HG02970 (cell line): ENCODE results near the gene CALML3.
"Not testable (repeated sequence)": the region's sequence is repeated elsewhere in the genome, so short reads cannot be mapped to it uniquely, and the experiment has no call there.

Source experiments
- ATAC-seq: cut with Tn5 transposase; IDR thresholded peaks from one replicate; pipeline ENCODE4 v1.9.1; 2021; ENCODE audit warnings: mild to moderate bottlenecking, moderate library complexity, moderate number of reproducible peaks; ENCODE audit not compliant: unreplicated experiment, low FRiP score

CALML3 gene

GRCh38 chr10:5524641-5525560, at the start of gene CALML3:
CALML3 (plus strand) TSS chr10:5524961; CDS start chr10:5525086, 125 bp downstream.
- ATAC-seq = no peak

- not testable (repeated sequence) for ATAC-seq
These were observed 49.7 kb upstream of the CALML3 start for GRCh38 chr10:5475088-5475487.

DNA sequence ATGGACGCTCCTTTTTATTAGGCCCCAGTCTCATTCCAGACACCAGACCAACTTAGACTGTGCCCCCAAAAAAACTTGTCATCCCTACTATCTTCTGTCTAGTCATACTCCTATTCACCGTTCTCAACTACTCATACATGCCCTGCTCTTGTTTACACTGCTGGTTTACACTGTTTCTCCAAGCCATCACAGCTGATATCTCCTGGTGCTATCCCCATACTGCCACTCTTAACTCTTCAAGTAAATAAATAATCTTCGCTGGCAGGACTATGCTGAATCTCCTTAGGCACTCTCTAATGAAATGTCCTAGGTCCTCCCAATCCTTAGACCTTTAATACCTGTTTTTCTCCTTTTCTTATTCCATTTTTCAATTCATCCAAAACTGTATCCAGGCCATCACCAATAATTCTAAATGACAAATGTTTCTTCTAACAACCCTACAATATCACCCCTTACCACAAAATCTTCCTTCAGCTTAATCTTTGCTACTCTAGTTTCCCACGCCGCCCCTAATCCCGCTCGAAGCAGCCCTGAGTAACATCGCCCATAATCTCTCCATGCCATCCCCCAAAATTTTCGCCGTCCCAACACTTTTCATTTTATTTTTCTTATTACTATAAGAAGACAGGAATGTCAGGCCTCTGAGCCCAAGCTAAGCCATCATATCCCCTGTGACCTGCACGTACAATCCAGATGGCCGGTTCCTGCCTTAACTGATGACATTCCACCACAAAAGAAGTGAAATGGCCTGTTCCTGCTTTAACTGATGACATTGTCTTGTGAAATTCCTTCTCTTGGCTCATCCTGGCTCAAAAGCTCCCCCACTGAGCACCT, 48.6 kb upstream of the CALML3 start:
- ATAC-seq = not testable (repeated sequence)

DNA sequence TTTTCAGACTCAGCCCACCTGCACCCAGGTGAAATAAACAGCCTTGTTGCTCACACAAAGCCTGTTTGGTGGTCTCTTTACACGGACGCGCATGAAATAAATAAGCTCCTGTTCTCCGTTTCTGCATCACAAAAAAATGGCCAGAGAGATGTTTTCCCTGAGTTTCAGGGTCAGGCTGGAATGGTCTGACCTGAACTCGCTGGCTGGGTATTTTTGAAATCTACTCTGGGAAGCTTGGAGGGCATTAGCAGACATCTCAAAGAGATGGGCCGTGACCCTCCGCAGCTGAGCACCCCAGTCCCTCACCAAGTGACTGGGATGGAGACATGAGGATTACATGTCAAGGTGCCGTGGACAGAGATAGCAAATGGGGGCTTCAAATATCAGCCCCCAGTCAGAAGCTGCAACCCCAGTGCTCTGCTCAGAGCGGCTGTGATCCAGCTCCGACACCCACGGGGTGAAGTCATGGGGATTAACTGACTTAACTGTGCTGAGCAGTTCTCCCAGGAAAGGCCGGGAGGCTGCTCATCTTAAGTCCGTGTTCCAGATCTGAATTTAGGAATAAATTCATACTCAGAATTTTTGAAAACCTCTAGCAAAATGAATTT, 47.7 kb upstream of the CALML3 start:
- ATAC-seq = no peak

- no peak for ATAC-seq
These were observed 46.6 kb upstream of the CALML3 start for GRCh38 chr10:5477948-5478693.

- no peak for ATAC-seq
These were observed 46.0 kb upstream of the CALML3 start for GRCh38 chr10:5478694-5479305.

GRCh38 chr10:5479481-5480161, 45.1 kb upstream of the CALML3 start:
- ATAC-seq = no peak

DNA sequence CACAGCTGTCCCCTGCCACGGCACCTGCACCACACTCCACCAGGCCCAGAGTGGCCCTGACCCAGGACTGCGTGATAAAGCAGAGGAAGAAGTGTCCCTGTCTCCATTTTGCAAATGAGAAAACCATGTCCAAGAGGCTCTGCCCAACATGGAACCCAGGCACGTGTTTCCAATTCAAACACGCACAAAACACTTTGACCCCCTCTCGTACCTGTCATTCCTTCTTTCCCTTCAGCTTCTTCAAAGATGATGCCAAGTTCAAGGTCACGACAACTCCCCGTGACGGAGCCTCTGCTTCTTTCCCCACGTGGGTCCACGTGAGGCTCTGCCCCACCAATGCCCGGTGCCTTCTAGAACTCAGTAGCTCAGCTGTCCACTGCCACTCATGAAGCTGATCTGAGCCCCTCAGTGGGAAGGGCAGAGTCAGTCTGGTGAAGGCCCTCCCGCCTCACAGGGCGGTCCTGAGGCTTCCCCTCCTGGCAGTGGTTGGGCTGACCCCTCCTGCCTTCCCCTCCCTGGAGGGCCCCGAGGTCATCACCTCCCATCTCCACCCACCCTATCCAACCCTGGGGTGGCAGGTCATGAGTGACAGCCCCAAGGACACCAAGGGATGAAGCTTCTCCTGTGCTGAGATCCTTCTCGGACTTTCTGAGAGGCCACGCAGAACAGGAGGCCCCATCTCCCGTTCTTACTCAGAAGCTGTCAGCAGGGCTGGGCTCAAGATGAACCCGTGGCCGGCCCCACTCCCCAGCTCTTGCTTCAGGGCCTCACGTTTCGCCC, 44.4 kb upstream of the CALML3 start:
- ATAC-seq = no peak

DNA sequence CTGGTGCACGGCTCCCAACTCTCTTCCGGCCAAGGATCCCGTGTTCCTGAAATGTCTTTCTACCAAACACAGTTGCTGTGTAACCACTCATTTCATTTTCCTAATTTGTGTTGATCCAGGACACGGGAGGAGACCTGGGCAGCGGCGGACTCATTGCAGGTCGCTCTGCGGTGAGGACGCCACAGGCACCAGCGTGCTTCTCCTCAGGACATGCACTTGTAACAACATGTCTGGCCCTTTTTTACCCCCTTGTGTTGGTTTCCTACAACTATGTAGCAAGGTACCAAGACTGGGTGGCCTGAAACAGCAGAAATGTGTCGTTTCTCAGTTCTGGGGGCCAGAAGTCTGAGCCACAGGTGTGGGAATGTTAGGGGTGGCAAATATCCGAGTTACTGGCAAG, 43.6 kb upstream of the CALML3 start:
- no peak for ATAC-seq

DNA sequence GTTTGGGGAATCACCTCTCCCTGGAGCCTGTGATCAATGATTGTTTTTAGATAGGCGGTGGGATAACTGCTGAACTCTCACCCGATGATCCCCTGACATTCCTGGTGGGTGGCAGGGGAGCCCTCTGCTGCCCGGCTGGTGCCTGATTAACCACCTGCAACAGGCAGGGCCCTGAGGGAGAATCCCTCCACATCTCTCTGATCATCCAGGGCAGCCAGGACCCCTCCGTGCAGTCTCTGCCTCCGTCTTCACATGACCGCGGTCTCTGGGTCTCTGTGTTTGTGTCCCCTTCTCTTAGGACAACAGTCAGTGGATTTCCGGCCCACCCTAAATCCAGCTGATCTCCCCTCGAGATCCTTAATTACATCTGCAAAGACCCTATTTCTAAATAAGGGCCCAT, 42.7 kb upstream of the CALML3 start:
- no peak for ATAC-seq

DNA sequence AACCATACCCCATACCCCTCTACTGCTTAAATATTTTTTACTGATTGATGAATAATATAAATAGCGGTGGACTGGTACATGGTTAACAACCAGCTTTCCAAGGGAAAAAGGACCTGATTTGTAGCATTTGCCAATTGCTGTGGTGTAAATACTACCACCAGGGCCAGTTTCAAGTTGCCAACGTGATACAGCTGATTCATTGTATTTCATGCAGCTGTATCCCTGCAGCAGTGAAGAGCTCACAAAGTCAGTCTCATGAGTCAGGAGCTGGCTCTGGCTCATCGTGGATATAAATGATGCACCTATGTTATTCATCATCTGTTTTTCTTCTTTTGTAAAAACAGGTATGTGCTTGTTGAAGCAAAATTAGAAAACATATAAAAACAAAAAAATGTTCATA, 40.6 kb upstream of the CALML3 start:
- ATAC-seq = no peak

GRCh38 chr10:5485290-5485689, 39.5 kb upstream of the CALML3 start:
- no peak for ATAC-seq

DNA sequence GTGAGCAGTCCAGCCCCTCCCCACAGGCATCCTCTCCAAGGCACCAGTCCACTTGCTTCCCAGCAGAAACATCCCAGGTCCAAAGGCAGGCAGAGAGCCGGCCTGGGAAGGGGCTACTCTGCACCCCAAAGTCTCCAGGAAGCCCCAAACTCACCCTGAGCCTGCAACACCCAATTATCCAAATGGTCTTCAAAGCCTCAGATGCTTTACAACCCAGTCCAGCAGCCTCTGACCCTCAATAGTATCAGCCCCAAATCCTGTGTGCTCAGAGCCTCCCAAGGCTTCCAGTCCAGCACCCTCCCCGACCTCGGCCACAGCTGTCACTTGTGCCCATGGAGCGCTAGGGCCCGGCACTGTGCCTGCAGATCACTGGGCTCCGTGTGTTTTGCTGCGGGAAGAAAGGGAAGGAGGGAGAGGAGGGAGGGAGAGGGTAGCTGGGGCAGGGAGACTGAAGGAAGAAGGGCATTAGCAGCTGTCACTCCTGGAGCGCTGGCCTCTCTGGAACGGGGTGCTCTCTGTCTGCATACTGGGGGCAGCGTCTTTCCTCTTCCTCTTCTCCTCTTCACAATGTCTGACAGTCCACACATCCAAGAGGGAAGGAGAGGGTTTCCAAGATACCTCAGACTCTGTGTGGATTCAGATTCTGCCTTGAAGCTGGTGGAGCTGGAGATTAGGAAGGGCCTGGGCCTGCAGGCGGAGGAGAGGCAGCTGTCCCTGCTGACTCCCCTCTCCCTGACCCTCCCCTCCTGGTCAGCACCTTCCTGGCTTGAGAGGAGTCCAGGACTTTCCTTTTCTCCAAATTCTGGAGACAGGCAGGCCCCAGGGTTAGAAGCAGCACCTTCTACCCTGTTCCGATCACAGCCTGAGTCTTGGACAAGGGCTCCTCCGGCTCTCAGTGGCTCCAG, 38.6 kb upstream of the CALML3 start:
- ATAC-seq = no peak

DNA sequence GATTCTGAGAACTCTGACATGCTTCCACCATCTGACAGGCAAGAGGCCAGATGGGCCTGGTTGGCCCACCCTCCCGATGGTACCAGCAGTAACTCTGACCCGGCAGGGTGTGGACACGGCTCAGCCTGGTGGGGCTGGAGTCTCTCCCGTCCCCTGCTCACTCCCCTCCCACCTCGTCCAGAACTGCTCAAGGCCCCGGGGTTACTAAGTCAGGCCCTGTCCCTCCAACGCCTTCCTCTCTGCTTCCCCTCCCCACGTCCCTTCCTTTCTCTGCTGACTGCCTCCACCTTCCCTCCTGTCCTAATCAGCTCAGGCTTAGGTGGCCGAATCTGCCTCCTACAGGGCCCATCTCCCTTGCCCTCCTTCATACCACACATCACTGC, 37.9 kb upstream of the CALML3 start:
- ATAC-seq = no peak

DNA sequence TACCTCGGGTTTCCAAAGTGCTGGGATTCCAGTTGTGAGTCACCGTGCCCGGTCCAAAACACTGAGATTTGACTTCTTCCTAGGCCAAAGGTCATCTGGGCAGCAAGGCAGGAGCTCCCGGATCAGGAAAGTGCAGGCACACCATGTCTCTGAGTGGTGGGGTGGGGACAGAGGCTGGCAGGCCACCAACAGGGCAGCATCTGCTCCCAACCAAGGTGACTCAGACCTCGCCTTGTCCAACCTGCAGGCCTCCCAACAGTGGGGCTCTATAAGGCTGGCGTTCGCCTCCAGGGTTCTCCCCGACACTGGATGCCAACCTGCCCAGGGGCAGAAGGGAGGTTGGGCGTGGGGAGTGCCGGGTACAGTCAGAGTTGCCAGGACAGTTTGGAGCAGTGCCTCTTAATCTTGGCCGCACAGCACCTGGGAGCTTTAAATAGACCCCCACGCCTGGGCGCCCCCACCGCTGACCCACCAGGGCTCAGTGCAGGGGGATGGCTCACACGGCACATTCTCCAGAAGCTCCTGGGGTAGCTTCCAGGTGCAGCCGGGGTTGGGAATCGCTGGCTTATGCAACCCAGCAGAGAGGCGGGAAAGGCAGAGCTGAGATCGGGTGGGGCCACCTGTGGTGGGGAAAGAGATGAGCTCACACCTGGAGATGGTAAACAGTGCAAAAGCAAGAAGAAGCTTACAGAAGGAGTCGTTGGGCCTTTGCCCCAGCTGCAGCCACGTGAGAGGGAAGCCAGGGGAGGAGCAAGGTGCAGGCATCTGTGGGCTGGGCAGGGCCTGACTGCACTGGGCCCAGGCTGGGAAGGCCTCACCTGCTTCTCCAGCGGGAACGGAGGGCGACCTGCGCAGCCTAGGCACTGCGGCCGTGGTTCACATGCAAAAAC, 36.2 kb upstream of the CALML3 start:
- ATAC-seq = no peak

GRCh38 chr10:5490032-5490431, 34.7 kb upstream of the CALML3 start:
- no peak for ATAC-seq
